AG10803 (cell line): ENCODE results near the gene CYP26A1.

ENCODE experiments used
- DNase-seq: peaks from one replicate; pipeline ENCODE4 v3.0.0; 2010; ENCODE audit warnings: low read depth
- H3K4me3 ChIP-seq: 2 replicates; pipeline ENCODE4 v1.5.1; 2011; ENCODE audit warnings: mild to moderate bottlenecking, low read length, control low read depth
- TF ChIP-seq, protein P1 (sequence below): conservative IDR thresholded peaks from 2 replicates; pipeline ENCODE4 v1.5.1; 2011; ENCODE audit warnings: mild to moderate bottlenecking, low read length, control low read depth, inconsistent platforms

CYP26A1 gene

DNA sequence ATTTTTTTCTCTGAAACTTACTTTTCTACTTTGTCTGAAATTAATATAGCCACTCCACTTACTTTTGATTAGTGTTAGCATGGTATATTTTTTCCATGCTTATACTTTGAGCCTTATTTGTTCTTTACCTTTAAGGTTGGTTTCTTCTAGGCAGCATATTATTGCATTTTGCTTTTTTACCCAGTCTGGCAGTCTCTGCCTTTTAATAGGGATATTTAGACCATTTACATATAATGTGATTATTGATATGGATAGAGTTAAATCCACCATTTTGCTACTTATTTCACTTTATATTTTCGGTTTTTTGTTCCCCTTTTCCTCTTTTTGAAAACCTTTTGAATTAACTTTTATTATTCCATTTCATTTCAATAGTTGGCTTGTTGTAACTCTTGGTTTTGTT, 30.3 kb downstream of the CYP26A1 start:
- no peak overlapping the region for H3K4me3 ChIP-seq
- no peak for DNase-seq
- TF ChIP-seq, protein P1, sequence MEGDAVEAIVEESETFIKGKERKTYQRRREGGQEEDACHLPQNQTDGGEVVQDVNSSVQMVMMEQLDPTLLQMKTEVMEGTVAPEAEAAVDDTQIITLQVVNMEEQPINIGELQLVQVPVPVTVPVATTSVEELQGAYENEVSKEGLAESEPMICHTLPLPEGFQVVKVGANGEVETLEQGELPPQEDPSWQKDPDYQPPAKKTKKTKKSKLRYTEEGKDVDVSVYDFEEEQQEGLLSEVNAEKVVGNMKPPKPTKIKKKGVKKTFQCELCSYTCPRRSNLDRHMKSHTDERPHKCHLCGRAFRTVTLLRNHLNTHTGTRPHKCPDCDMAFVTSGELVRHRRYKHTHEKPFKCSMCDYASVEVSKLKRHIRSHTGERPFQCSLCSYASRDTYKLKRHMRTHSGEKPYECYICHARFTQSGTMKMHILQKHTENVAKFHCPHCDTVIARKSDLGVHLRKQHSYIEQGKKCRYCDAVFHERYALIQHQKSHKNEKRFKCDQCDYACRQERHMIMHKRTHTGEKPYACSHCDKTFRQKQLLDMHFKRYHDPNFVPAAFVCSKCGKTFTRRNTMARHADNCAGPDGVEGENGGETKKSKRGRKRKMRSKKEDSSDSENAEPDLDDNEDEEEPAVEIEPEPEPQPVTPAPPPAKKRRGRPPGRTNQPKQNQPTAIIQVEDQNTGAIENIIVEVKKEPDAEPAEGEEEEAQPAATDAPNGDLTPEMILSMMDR, result no peak

DNA sequence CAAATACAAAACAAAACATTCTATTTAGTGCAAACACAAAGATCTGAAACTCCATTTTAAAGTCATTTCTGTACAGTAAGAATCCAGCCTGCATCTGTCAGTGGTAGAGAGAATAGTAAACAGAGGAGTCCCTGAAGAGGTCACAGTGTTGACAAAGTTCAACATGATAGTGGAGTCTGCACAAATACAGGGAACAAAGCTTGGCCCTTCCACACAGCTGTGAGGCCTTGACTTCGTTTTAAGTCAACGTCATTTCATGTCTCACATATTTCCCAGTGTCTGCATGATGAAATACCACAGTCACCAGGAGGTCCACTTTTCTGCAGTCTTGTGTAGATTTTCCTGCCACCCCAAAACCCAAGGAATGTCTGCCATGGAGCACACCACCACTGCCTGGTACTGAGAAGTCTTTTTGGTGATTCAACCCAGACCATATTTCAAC, 33.0 kb downstream of the CYP26A1 start:
- TF ChIP-seq, protein P1, result no peak
- no peak overlapping the region for H3K4me3 ChIP-seq
- DNase-seq, result peak; percentile 81

DNA sequence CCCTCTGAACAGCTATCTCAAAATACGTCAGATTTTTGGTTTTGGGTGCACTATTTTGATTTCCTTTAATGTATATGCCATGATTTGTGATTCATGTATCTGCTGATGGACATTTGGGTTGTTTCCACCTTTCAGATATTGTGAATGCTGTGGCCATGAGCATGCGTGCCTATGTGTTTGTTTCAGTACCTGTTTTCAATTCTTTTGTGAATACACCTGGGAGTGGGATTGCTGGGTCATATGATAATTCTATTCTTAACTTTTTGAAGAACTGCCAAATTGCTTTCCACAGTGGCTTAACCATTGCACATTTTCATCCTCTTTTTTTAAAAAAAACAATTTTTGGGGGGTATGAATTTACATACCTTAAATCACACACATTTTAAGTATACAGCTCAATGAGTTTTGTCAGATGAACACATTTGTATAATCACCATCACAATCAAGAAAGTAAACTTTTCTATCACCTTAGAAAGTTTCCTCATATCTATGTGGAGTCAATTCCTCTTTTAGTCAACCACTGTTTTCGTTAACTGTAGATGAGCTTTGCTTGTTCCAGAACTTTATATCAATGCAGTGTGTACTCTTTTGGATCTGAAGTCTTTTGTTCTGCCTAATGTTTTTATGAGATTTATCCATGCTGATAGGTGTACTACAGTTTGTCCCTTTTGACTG, 36.9 kb downstream of the CYP26A1 start:
- TF ChIP-seq, protein P1, result no peak
- no peak overlapping the region for H3K4me3 ChIP-seq

DNA sequence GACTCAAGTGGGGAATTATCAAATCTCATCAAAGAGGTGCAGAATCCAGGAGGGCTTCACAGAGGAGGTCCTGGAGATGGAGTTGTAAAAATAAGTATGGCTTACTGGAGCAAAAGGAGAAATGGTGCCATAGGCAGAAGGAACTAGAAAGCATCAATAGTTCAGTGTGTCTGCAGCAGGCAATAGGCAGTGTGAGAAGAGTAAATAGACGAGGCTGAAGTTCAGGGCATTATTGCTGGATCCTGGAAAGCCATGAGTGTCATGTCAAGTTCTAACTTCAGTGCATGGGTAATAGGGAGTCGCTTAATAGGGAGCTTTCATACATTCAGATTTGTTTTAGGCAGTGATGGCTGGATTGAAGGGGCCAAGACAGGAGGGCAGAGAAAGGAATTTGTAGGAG, 39.3 kb downstream of the CYP26A1 start:
- DNase-seq, result no peak
- no peak overlapping the region for H3K4me3 ChIP-seq
- TF ChIP-seq, protein P1, result no peak

More for the DNA sequence above, 36.9 kb downstream of the CYP26A1 start:
- no peak for DNase-seq

DNA sequence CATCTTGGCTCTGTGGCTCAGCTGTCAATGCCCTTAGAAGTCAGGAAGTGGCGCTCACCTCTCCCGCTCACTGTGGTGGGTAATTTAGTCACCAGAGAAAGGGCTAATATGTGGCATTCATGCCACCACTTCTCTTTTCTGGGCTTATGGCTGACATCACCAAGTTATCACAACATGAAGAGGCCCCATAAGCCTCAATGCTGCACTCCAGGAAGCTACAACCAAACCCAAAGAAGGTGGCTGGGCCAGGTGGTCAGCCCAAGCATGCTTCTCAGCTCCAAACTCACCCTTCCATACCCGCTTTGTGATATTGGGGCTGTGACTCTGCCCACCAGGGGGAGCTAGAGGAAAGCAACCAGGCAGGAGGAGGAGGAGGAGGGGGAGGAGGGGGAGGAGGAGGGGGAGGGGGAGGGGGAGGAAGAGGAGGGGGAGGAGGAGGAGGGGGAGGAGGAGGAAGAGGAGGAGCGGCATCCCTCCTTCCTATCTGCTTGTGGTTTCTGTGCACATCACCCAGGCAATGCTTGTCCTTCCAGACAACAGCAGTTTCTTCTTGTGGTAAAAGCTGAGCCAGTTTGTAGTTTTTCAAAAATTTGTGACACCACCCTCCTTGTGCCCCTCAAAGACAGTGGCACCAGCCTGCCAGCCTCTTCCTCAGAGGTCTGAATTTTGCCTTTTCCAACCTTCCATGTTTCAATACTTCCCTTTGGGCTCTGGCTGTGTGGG, 42.1 kb downstream of the CYP26A1 start:
- TF ChIP-seq, protein P1, result peak; percentile 63
- H3K4me3 ChIP-seq, result no peak overlapping the region
- DNase-seq, result peak; percentile 38

DNA sequence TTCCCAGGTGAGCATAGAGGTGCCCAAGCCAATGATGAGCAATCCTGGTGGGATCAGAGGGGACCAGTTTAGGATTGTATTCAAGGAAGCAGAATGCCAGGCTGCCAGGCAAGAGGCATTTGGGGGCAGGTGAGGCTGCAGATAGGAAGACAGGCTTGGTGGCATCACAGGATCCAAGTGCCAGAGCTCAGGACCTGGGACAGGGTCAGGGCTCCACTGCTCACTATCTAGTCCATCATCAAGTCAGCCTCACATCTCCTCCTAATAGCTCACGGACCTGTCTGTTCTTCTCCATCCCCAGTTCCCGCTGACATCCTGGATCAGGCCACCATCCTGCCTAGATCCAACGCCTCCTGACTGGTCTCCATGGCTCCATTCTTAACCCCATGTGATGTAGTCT, 47.6 kb downstream of the CYP26A1 start:
- DNase-seq, result no peak
- H3K4me3 ChIP-seq, result no peak overlapping the region
- TF ChIP-seq, protein P1, result no peak

DNA sequence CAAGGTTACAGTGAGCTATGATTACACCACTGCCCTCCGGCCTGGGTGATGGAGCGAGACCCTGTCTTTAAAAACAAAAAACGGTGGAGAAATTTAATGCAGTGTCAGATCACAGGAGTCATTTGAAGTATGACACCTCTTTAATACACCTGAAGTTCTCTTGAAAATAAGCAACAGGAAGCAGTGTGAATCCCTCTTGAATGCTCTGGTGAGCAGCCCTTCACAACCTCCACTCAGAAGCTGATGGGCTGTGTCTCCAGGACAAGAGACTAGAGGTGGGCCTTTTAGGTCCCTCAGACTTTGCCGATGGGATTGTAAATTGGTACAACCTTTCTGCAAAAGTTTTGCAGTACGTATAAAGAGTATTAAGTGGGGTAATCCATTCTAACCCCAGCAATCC, 50.1 kb downstream of the CYP26A1 start:
- no peak for DNase-seq
- TF ChIP-seq, protein P1, result no peak
- no peak overlapping the region for H3K4me3 ChIP-seq
